ENCODE data around the gene TMEM131.

Gene TMEM131

GRCh38 chr2:98016908-98017670, 21.3 kb upstream of the TMEM131 start:
- no peak for TF ChIP-seq CTCF (IDR thresholded peaks at IDR 0.05; ENCODE audit: borderline replicate concordance, insufficient read depth, low read depth, low read length)
- no peak overlapping the region for H3K4me3 ChIP-seq (ENCODE audit: low read depth, low read length)

GRCh38 chr2:98015671-98016070, 19.9 kb upstream of the TMEM131 start:
- H3K4me3 ChIP-seq (ENCODE audit: low read depth, low read length), result no peak overlapping the region
- TF ChIP-seq CTCF (IDR thresholded peaks at IDR 0.05; ENCODE audit: borderline replicate concordance, insufficient read depth, low read depth, low read length), result no peak

GRCh38 chr2:98014379-98014778, 18.6 kb upstream of the TMEM131 start:
- H3K4me3 ChIP-seq (ENCODE audit: low read depth, low read length), result no peak overlapping the region
- TF ChIP-seq CTCF (IDR thresholded peaks at IDR 0.05; ENCODE audit: borderline replicate concordance, insufficient read depth, low read depth, low read length), result no peak

- no peak for TF ChIP-seq CTCF (IDR thresholded peaks at IDR 0.05; ENCODE audit: borderline replicate concordance, insufficient read depth, low read depth, low read length)
- peak overlapping the region; percentile 6 for H3K4me3 ChIP-seq (ENCODE audit: low read depth, low read length)
Observed at GRCh38 chr2:98013407-98014042, 17.8 kb upstream of the TMEM131 start.

- peak overlapping the region; percentile 46 for H3K4me3 ChIP-seq (ENCODE audit: low read depth, low read length)
- no peak for TF ChIP-seq CTCF (IDR thresholded peaks at IDR 0.05; ENCODE audit: borderline replicate concordance, insufficient read depth, low read depth, low read length)
Observed at GRCh38 chr2:98012561-98012991, 16.8 kb upstream of the TMEM131 start.

GRCh38 chr2:98009887-98010760, 14.4 kb upstream of the TMEM131 start:
- H3K4me3 ChIP-seq (ENCODE audit: low read depth, low read length), result no peak overlapping the region
- no peak for TF ChIP-seq CTCF (IDR thresholded peaks at IDR 0.05; ENCODE audit: borderline replicate concordance, insufficient read depth, low read depth, low read length)
